Omental fat pad (tissue), 4 donors: ENCODE results near the gene TOM1L2. TPM values are rescaled to one million over a fixed set of nuclear protein-coding genes. Genes with fewer than 3 reads are reported as not detected.
A peak's percentile ranks its signal among the peaks of the same experiment; 100 is the strongest.

Experiments
- ATAC-seq: fragments of 150-250 bp; one replicate; pipeline ENCODE4 v1.9.1; 2016; ENCODE audit warnings: mild to moderate bottlenecking, moderate library complexity; ENCODE audit not compliant: low FRiP score
- DNase-seq: peaks from one replicate; pipeline ENCODE4 v3.0.0-alpha.2; 2019; ENCODE audit warnings: low spot score
- CTCF ChIP-seq, 3 donors: fragments of 450-650 bp; IDR thresholded peaks; one replicate each; pipeline ENCODE4 v1.5.1; 2016 to 2017; ENCODE audit warnings: antibody characterized with exemption in 3 of 3, mild to moderate bottlenecking in 3 of 3, moderate library complexity in 2 of 3
- total RNA-seq, 4 donors: library from RNA; depleted of rRNA; stranded (reverse); fragments of >200 nt; gene quantifications; one replicate each; pipeline ENCODE4 v1.1.0, GENCODE V29; 2016

Gene TOM1L2
- total RNA-seq, 4 donors from 2014 or later = 25.9 to 30.3 (median 27.6) TPM

- TF ChIP-seq CTCF (IDR thresholded peaks at IDR 0.05) = no peak
- DNase-seq = no peak
- peak; percentile 71 for ATAC-seq
Observed at GRCh38 chr17:17900615-17901520, 71.3 kb downstream of the TOM1L2 start.

GRCh38 chr17:17899486-17899885 is 72.7 kb downstream of the TOM1L2 start:
- TF ChIP-seq CTCF (IDR thresholded peaks at IDR 0.05) = no peak
- DNase-seq (no peak), ATAC-seq (no peak)

GRCh38 chr17:17898673-17899072 is 73.5 kb downstream of the TOM1L2 start:
- no peak for DNase-seq
- TF ChIP-seq CTCF (IDR thresholded peaks at IDR 0.05) = no peak
- no peak for ATAC-seq

GRCh38 chr17:17897442-17897841 is 74.8 kb downstream of the TOM1L2 start:
- no peak for TF ChIP-seq CTCF (IDR thresholded peaks at IDR 0.05)
- ATAC-seq (no peak), DNase-seq (no peak)

GRCh38 chr17:17896746-17897145 is 75.5 kb downstream of the TOM1L2 start:
- no peak for ATAC-seq

GRCh38 chr17:17893801-17894644 is 78.2 kb downstream of the TOM1L2 start:
- DNase-seq = no peak
- no peak for TF ChIP-seq CTCF (IDR thresholded peaks at IDR 0.05)
- no peak for ATAC-seq

More at GRCh38 chr17:17896746-17897145, 75.5 kb downstream of the TOM1L2 start:
- DNase-seq = no peak
- TF ChIP-seq CTCF (IDR thresholded peaks at IDR 0.05) = no peak
